ENCODE measurements around the gene SYNRG. TPM values are rescaled to one million over a fixed set of nuclear protein-coding genes. Genes with fewer than 3 reads are reported as not detected.

SYNRG gene
- total and polyA plus RNA-seq, 2 donors (not counting 3 experiments of a cell fraction or from before 2014, with no cell fraction given): 15.3 to 42.2 TPM

DNA sequence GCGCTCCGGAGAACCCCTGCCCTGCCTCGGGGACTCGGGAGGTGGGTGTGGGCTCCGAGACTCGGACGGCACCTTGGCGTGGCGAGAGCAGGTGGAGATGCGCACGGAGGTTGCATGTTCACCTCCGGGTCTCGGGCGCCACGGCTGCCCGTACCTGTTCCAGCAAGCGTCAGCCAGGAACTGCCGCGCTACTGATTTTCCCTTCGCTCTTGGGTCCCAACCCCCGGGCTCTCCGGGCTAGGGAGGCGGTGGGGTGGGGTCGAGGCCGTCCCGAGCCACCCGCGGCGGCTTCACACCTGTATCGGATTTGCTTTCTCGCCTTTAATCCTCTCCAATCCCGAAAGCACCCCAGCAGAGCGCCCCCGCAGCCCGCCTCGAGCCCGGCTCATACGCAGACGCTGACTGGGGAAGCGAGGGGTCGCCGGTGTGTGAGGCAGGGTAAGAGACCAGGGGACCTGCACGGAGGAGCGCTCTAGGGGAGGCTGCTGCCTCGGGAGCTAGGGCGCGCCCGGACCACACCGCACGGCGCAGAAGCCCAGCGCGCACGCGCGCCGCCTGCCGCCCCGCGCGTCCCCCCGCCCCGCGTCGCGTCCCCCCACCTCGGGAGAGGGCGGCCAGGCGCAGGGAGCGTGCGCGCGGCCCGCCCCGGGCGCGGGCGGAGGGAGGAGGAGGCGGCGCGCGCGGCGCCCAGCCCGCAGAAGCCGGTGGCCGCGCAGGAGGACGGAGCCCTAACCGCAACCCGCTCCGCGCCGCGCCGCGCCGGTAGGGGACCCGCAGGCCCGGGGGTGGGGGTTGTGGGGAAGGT lies 119.8 kb downstream of the SYNRG start, which contains the start of gene DUSP14:
Gene DUSP14 (plus strand): TSS at position 695 of the 805 bp plus-strand sequence. CDS start 22,382 bp downstream, outside the sequence.
- peaks cover 2% of the 10 kb centered on the region for H4K20me1 ChIP-seq (replicated peaks; ENCODE audit: control insufficient read depth, extremely low read depth, insufficient read depth, low read length)
- intact Hi-C loops (cut with micrococcal nuclease): loop anchor here (2.0 to 5.0 kb wide), 2 partner anchors 51 to 118 kb away; partner anchors contain the start of gene SYNRG
- H3K36me3 ChIP-seq (ENCODE audit: control insufficient read depth in 2 of 2, extremely low read depth in 1 of 2, insufficient read depth in 2 of 2, low read length in 2 of 2): no peaks in the 10 kb centered on the region
- no peaks in the 10 kb centered on the region for H3K9me3 ChIP-seq (replicated peaks; ENCODE audit: control insufficient read depth, insufficient read depth, low read length)
- H3K4me2 ChIP-seq (ENCODE audit: insufficient read depth, low read length): peak within 1 kb of the TSS; percentile 94
- TSS peak; percentile 18 for BruUV-seq (replicated peaks)
- peak within 1 kb of the TSS; percentile 77 for H3K27ac ChIP-seq (ENCODE audit: insufficient read depth, low read depth, low read length)
- TF ChIP-seq POLR2AphosphoS5 (IDR thresholded peaks at IDR 0.05; ENCODE audit: insufficient read depth, low read depth, low read length) (peak; percentile 56), FOS (IDR thresholded peaks at IDR 0.05; ENCODE audit: borderline replicate concordance, insufficient read depth, low read length) (no peak), GATA2 (IDR thresholded peaks at IDR 0.05; ENCODE audit: insufficient read depth, insufficient read length, low read depth, low read length) (no peak), POLR2A (IDR thresholded peaks at IDR 0.05; ENCODE audit: low read depth, low read length) (peak; percentile 81), JUN (IDR thresholded peaks at IDR 0.05; ENCODE audit: borderline replicate concordance, insufficient read depth, insufficient read length, low read depth) (no peak), MYC (IDR thresholded peaks at IDR 0.05; ENCODE audit: low read depth, low read length) (no peak), EZH2 (IDR thresholded peaks at IDR 0.05; ENCODE audit: borderline replicate concordance, low read depth, low read length, severe bottlenecking) (no peak)
- TF ChIP-seq, protein P1, sequence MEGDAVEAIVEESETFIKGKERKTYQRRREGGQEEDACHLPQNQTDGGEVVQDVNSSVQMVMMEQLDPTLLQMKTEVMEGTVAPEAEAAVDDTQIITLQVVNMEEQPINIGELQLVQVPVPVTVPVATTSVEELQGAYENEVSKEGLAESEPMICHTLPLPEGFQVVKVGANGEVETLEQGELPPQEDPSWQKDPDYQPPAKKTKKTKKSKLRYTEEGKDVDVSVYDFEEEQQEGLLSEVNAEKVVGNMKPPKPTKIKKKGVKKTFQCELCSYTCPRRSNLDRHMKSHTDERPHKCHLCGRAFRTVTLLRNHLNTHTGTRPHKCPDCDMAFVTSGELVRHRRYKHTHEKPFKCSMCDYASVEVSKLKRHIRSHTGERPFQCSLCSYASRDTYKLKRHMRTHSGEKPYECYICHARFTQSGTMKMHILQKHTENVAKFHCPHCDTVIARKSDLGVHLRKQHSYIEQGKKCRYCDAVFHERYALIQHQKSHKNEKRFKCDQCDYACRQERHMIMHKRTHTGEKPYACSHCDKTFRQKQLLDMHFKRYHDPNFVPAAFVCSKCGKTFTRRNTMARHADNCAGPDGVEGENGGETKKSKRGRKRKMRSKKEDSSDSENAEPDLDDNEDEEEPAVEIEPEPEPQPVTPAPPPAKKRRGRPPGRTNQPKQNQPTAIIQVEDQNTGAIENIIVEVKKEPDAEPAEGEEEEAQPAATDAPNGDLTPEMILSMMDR (IDR thresholded peaks at IDR 0.05; ENCODE audit: extremely low read depth in 1 of 2, insufficient read depth in 1 of 2, low read depth in 1 of 2, low read length in 2 of 2): no peak
- TF ChIP-seq, protein P2, sequence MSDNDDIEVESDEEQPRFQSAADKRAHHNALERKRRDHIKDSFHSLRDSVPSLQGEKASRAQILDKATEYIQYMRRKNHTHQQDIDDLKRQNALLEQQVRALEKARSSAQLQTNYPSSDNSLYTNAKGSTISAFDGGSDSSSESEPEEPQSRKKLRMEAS (IDR thresholded peaks at IDR 0.05; ENCODE audit: insufficient read depth, insufficient read length): no peak
- H2AFZ ChIP-seq (ENCODE audit: low read depth, low read length): peak within 1 kb of the TSS; percentile 75
- dilution Hi-C loops (cut with MboI; ENCODE audit: extremely low pct_ligation_motif_present, low sequenced_read_pairs): no loop called here
- ChIA-PET POLR2A (interaction anchor here (0.5 kb wide), 1 partner anchor 49 kb away, joined by 3 read pairs; no protein-coding TSS in a partner anchor), CTCF (interaction anchor here (1.0 to 1.5 kb wide), 4 partner anchors 9 to 13 kb away, joined by 3 to 6 read pairs (median 3); no protein-coding TSS in a partner anchor)
- DNase-seq (ENCODE audit: low read depth, low spot score) (peak; percentile 80), FAIRE-seq (no peak)
- no peaks in the 10 kb centered on the region for H3K27me3 ChIP-seq (ENCODE audit: control insufficient read depth in 2 of 2, insufficient read depth in 2 of 2, low read length in 2 of 2)
- H3K4me1 ChIP-seq (ENCODE audit: control insufficient read depth, extremely low read depth, insufficient read depth, low read length): peaks cover 34% of the 10 kb centered on the region
- no peaks in the 10 kb centered on the region for H3K9me1 ChIP-seq (replicated peaks; ENCODE audit: control insufficient read depth, extremely low read depth, insufficient read depth, low read length)
- peak within 1 kb of the TSS; percentile 83 for H3K9ac ChIP-seq (replicated peaks; ENCODE audit: extremely low read depth, insufficient read depth, low read length)
- H3K79me2 ChIP-seq (ENCODE audit: control insufficient read depth, insufficient read depth, low read length): peaks cover 38% of the 10 kb centered on the region
- H3K4me3 ChIP-seq (replicated peaks in 1 of 3; ENCODE audit: insufficient read depth in 1 of 3, low read depth in 1 of 3, low read length in 3 of 3): peak within 1 kb of the TSS; percentile 48 to 82 (median 65)

Measured in endothelial cell of umbilical vein (primary cell).